CD4-positive, alpha-beta T cell treated with Interleukin-15 for 4 hours (primary cell): Measurements from ENCODE around the gene FCAR.
"Not testable (repeated sequence)": the region's sequence is repeated elsewhere in the genome, so short reads cannot be mapped to it uniquely, and the experiment has no call there.

Source experiments
- DNase-seq: peaks from one replicate; pipeline ENCODE4 v3.0.0-alpha.2; 2020; ENCODE audit warnings: low spot score

The FCAR gene

DNA sequence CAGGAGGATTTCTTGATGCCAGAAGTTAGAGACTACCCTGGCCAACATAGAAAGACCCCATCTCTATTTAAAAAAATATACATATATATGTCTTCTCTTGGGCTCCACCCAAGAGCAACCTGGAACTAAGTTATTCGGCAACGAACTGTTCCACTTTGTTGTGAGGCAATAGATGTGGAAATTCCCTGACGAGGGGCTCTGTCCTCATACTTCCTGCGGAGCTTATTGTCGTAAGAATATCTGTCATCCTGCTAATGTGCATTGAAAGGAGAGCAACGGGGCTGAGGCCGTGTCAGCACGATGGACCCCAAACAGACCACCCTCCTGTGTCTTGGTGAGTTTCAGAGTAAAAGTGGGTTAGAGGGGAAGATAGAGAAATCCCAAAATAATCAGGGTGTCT, at the start of gene FCAR:
Gene FCAR (plus strand): TSS at position 246 of the 400 bp plus-strand sequence. CDS start 55 bp downstream, at position 301.
- DNase-seq = no peak

DNA sequence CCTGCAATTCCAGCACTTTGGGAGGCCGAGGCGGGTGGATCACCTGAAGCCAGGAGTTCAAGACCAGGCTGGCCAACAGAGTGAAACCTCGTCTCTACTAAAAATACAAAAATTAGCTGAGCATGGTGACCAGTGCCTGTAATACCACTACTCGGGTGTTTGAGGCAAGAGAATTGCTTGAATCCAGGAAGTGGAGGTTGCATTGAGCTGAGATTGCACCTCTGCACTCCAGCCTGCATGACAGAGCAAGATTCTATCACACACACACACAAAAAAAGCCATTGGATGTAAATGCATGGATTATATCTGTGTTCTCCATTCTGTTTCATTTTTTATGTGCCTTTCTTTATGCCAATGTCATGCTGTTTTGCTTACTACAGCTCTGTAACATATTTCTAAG, 49.6 kb upstream of the FCAR start:
- not testable (repeated sequence) for DNase-seq

DNA sequence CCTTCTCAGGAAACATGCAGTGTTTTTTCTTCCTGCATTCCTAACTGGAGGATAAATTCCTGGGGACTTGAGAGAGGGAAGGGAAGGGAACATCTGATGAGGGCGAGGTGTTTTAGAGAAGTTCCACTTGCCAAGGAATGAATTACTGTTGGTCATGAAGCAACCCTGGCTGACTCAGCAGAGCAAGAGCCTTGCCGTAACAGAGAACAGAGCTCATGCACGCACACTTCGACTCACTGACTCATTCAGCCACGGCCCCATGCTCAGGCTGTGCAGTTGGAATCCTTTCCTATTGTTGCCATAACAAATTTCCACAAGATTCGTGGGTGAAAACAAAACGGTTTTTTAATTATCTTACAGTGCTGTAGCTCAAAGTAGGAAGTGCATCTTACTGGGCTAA, 48.7 kb upstream of the FCAR start:
- DNase-seq = not testable (repeated sequence)

DNA sequence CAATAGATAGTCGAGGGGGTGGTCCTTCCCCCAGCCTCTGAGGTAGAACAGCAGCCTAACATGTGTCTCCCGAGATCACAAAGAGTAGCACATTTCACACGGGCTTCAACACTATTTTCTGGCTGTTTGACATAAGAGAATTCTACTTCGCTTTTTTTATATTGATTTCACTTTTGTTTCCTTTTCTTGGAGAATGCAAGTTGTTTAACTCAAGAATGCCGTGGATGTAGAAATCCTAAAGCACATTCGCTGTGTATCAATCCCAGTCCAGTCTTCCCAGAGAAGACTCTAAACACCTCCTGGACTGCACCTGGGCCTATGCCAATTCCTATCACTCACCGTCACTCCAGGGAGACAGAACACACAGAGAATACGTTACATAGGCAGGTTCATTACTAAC, 46.0 kb upstream of the FCAR start:
- DNase-seq = not testable (repeated sequence)

DNA sequence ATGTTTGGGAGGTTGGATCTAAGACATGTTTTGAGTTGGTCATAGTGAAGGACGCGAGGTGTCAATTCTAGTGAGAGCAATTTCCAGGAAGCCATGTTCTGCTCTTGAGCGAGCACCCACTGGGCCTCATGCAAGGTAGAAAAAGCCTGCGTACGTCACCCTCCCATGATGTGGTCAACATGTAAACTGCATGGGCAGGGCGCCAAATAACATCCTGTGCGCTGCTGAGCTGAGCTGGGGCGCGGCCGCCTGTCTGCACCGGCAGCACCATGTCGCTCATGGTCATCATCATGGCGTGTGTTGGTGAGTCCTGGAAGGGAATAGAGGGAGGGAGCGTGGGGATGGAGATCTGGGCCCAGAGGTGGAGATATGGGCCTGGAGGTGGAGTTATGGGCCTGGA, 41.5 kb upstream of the FCAR start, which contains the start of gene KIR2DS4:
Gene KIR2DS4 (plus strand): TSS at position 181 of the 400 bp plus-strand sequence.
- DNase-seq = not testable (repeated sequence)

DNA sequence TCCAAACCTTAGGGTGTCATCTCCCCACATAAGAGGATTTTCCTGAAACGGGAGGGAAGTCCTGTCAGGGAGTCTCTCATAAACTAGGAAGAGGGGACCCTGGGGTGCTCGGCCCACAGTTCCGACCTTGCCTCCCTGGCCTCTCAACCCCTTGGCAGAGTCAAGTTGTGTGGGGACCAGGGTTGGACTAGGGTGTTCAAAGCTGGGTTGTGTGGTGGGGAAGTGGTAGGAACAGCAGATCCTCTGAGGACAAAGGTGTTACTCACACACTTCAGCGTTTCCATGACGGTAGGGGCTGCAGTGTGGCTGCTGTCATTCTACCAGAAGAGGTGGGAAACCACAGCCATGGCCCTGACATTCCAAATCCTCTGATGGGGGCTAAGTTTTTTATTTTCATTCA, 38.9 kb upstream of the FCAR start:
- DNase-seq = not testable (repeated sequence)

DNA sequence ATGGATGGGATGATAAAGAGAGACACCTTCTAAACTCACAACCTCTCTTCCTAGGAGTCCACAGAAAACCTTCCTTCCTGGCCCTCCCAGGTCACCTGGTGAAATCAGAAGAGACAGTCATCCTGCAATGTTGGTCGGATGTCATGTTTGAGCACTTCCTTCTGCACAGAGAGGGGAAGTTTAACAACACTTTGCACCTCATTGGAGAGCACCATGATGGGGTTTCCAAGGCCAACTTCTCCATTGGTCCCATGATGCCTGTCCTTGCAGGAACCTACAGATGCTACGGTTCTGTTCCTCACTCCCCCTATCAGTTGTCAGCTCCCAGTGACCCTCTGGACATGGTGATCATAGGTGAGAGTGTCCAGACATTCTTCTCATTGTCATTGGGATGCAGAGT, 36.5 kb upstream of the FCAR start:
- DNase-seq = not testable (repeated sequence)

DNA sequence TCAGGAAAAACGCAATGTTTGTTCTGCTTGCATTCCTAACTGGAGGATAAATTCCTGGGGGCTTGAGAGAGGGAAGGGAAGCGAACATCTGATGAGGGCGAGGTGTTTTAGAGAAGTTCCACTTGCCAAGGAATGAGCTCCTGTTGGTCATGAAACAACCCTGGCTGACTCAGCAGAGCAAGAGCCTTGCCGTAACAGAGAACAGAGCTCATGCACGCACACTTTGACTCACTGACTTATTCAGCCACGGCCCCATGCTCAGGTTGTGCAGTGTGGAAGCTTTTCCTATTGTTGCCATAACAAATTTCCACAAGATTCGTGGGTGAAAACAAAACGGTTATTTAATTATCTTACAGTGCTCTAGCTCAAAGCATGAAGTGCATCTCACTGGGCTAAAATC, 30.9 kb upstream of the FCAR start:
- not testable (repeated sequence) for DNase-seq

DNA sequence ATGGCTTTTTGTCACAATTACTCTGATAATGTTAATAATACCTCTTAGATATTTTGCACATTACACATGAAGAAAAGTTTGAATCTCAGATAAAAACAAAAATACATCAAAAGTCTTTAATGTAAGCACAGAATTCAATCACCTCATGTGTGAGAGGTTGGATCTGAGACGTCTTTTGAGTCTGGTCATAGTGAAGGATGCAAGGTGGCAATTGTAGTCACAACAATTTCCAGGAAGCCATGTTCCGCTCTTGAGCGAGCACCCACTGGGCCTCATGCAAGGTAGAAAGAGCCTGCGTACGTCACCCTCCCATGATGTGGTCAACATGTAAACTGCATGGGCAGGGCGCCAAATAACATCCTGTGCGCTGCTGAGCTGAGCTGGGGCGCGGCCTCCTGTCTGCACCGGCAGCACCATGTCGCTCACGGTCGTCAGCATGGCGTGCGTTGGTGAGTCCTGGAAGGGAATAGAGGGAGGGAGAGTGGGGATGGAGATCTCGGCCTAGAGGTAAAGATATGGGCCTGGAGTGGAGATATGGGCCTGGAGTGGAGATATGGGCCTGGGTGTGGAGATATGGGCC, 23.9 kb upstream of the FCAR start, which contains the start of gene KIR3DL2:
Gene KIR3DL2 (plus strand): TSS at position 383 of the 580 bp plus-strand sequence. CDS start 33 bp downstream, at position 416.
- not testable (repeated sequence) for DNase-seq

DNA sequence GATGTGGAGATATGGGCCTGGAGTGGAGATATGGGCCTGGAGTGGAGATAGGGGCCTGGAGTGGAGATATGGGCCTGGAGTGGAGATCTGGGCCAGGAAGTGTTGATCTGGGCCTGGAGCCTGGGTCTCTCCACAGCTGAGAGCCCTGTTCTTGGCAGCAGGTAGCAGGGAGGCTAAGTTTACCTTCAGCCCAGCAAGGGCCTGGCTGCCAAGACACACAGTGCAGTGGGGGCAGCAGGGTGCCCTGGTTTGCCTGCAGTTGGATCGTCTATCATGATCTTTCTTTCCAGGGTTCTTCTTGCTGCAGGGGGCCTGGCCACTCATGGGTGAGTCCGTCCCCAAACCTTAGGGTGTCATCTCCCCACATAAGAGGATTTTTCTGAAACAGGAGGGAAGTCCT, 23.1 kb upstream of the FCAR start:
- DNase-seq = no peak

DNA sequence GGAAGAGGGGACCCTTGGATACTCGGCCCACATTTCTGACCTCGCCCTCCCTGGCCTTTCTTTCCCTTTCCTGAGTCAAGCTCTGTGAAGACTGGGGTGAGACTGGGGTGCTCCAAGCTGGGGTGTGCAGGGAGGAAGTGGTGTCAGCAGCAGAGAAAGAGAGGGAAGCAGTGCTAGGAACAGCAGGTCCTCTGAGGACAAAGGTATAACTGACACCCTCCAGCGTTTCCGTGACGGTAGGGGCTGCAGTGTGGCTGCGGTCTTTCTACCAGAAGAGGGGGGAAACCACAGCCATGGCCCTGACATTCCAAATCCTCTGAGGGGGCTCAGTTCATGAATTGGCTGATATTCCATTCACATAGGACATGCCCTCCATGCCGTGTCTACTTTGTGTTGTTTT, 22.7 kb upstream of the FCAR start:
- no peak for DNase-seq

DNA sequence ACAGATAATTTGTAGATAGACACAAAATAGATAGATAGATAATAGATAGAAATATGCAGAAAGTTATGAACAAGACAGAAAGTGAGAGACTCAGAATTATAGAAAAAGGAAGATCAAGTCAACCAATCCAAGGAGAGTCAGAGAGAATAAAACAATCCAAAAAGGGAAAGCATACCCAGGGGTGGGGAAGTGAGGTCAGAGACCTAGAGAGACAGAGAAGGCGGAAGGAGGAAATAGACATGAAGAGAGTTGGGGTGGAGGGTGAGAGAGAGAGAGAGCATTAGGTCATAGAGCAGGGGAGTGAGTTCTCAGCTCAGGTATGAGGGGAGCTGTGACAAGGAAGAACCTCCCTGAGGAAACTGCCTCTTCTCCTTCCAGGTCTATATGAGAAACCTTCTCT, 18.8 kb upstream of the FCAR start:
- not testable (repeated sequence) for DNase-seq

DNA sequence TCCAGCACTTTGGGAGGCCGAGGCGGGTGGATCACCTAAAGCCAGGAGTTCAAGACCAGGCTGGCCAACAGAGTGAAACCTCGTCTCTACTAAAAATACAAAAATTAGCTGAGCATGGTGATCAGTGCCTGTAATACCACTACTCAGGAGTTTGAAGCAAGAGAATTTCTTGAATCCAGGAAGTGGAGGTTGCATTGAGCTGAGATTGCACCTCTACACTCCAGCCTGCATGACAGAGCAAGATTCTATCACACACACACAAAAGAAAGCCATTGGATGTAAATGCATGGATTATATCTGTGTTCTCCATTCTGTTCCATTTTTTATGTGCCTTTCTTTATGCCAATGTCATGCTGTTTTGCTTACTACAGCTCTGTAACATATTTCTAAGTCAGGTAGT, 15.6 kb upstream of the FCAR start:
- not testable (repeated sequence) for DNase-seq

DNA sequence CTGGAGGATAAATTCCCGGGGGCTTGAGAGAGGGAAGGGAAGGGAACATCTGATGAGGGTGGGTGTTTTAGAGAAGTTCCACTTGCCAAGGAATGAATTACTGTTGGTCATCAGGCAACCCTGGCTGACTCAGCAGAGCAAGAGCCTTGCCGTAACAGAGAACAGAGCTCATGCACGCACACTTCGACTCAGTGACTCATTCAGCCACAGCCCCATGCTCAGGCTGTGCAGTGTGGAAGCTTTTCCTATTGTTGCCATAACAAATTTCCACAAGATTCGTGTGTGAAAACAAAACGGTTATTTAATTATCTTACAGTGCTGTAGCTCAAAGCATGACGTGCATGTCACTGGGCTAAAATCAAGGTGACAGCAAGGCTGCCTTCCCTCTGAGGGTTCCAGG, 14.6 kb upstream of the FCAR start:
- DNase-seq = not testable (repeated sequence)

DNA sequence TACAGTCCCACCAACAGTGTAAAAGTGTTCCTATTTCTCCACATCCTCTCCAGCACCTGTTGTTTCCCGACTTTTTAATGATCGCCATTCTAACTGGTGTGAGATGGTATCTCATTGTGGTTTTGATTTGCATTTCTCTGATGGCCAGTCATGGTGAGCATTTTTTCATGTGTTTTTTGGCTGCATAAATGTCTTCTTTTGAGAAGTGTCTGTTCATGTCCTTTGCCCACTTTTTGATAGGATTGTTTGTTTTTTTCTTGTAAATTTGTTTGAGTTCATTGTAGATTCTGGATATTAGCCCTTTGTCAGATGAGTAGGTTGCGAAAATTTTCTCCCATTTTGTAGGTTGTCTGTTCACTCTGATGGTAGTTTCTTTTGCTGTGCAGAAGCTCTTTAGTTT, 10.6 kb upstream of the FCAR start:
- DNase-seq = not testable (repeated sequence)

DNA sequence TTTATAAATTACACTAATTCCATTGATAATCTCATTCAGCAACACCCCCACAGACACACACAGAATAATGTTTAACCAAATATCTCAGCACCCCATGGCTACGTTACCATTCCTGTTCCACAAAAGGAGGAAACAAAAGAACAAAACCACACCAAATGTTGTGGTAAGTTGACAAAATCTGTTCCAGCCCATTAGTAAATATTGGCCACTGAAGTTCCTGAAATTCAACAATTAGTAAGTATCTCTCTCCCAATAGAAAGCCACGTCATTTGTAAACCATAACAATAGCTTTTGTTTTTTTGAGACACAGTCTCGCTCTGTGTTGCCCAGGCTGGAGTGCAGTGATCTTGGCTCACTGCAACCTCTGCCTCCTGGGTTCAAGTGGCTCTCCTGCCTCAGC, 2.3 kb upstream of the FCAR start:
- DNase-seq = no peak

DNA sequence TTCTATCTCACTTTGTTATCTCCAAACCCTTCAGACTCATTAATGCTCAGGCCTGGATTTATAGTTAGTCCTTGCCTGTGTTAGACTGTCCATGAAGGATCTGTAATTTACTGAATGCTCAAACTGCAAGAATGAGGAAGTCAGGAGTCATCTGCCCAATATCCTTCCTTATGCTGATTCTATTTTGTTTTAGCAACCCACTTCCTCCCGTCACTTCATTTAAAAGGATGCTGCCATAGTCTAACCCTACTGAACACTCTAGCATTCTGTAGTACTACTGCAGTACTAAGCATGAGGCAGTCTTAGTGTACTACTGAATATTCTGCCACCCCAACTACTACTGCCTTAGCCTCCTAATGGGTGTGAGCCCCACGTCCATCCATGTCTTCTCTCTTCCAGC, 1.5 kb downstream of the FCAR start:
- DNase-seq = peak; percentile 2

DNA sequence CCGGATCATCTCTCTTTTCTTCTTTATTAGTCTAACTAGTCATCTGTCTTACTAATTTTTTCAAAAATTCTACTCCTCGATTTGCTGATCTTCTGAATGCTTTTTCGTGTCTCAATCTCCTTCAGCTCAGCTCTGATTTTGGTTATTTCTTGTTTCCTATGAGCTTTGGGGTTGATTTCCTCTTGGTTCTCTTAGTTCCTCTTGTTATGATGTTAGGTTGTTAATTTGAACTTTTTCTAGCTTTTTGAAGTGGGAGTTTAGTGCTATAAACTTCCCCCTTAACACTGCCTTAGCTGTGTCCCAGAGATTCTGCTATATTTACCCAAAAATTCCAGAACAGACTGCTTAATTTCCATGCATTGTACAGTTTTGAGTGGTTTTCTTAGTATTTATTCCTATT, 3.4 kb downstream of the FCAR start:
- DNase-seq = no peak

DNA sequence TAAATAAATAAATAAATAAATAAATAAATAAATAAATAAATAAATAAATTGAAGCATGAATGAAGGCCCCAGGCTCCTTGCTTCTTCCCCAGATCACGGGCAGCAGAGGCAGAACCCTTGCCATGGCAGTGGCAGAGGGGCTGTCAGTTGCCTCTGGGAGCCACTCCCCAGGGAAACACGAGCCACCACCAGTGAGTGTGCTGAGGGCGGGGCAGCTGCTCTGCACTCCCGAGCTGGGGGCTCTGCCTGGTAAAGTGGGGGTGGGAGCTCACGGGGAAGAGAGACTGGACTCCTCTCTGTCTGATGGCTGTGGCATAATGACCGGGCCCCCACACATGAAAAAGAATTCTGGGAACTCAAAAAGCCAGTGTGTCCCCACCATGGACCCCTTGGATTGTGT, 7.8 kb downstream of the FCAR start:
- no peak for DNase-seq

DNA sequence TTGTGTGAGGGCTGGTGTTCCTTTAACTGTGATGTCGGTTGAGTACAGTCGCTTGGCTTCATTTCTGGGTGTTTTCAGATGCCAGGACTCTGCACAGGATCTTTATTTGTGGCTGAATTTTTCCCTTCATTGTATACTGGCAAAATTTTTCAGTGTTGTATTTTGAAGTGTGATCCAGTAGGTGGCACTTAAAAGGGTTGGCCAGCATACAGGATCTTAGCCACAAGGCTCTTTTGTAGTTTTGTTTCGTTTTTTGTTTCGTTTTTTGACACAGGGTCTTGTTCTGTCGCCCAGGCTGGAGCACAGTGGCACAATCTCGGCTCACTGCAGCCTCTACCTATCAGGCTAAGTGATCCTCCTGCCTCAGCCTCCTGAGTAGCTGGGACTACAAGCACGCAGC, 8.7 kb downstream of the FCAR start:
- DNase-seq = no peak

DNA sequence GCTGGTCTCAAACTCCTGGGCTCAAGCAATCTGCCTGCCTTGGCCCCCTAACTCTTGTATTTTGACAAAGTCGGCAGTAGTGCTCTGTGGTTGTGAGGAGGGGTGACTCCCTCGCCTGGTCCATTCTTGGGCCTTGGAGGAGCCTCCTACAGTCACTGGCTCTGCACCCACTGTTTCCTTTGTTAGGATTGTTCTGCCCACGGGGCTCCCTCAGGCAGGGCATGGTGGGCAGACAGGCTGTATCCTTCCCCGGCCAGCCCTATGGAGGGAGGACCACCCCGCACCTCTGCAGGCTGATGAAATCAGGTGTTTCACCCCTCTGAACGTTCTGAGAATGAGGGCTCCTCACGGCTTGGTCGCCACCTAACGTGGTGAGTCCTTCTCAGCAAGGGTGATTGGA, 9.2 kb downstream of the FCAR start:
- DNase-seq = no peak

DNA sequence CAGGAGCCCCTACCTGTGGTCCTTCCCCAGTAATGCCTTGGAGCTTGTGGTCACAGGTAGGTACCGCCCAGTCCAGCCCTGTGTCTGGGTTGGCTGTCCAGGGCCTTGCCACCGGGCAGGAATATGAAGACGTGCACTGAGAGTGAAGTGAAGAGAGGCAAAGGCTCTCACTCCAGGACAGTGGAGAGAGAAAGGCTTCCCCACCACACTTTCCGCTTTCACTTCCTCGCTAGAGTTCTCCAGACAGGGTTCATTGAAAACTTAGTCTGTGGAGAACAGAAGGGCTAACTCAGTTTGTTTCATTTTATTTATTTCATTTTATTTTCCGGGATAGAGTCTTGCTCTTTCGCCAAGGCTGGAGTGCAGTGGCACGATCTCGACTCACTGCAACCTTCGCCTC, 14.2 kb downstream of the FCAR start:
- no peak for DNase-seq

DNA sequence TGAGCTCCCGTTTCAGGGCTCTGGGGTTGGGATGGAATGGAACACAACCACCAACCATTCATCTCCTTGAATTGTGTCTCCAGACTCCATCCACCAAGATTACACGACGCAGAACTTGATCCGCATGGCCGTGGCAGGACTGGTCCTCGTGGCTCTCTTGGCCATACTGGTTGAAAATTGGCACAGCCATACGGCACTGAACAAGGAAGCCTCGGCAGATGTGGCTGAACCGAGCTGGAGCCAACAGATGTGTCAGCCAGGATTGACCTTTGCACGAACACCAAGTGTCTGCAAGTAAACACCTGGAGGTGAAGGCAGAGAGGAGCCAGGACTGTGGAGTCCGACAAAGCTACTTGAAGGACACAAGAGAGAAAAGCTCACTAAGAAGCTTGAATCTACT, 15.5 kb downstream of the FCAR start:
- no peak for DNase-seq

DNA sequence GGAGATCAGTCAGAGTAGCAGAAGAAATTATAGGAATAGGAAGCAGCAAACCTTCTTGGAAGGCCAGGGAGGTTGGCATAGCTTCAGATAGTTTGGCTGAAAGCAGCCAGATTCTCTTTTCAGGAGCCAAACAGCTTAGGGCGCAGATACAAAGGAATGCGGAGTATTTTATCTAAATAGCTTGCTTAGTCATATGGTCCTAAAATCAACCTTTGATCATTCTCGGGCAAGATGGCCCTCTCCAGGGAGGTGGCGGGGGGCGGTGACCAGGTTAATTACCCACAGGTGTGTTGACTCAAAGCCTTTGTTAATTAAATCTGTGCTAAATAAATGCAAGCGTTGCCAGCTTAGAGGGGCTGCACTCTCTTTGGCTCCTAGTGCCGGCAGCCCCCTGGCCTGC, 19.4 kb downstream of the FCAR start:
- DNase-seq = no peak
